ENCODE measurements around the gene MT1E. TPM values are rescaled to one million over a fixed set of nuclear protein-coding genes. Genes with fewer than 3 reads are reported as not detected.

Gene MT1E
- total and polyA plus RNA-seq, 2 of the 13 experiments (the other 11 are each of a cell fraction or from before 2014, with no cell fraction given): 110 to 1,072 TPM

DNA sequence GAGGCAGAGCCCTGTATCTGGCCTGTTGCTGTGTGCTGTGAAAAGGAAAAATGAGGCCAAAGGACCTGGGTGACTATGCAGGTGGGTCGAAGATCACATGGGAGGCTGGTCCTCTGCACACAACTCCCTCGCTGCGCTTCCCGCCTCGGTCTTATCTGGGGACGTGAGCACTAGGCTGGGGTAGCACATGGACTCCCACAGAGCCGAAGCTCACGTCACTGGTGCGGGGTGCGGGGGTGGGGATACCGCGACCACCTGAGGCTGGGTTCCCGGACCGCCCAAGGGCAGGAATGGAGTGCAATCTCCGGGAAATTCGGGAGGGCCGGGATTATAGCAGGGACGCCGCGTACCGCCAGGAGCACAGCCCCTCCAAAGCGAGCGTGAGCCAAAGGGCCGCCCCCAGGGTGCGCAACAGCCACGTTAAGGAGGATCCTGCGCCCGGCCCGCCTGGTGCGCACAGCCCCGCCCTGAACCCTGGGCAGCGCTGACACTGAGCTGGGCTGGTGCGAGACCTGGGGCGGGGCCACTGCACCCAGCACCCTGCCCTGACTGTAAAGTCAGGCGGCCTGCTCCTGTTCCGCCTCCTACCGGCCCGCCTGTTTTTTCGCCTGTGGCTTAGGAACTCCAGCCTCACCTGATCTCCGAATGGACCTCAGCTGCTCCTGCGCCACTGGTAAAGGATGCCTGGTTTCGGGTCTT, 17.6 kb downstream of the MT1E start (continued):
- TF ChIP-seq, protein P1, sequence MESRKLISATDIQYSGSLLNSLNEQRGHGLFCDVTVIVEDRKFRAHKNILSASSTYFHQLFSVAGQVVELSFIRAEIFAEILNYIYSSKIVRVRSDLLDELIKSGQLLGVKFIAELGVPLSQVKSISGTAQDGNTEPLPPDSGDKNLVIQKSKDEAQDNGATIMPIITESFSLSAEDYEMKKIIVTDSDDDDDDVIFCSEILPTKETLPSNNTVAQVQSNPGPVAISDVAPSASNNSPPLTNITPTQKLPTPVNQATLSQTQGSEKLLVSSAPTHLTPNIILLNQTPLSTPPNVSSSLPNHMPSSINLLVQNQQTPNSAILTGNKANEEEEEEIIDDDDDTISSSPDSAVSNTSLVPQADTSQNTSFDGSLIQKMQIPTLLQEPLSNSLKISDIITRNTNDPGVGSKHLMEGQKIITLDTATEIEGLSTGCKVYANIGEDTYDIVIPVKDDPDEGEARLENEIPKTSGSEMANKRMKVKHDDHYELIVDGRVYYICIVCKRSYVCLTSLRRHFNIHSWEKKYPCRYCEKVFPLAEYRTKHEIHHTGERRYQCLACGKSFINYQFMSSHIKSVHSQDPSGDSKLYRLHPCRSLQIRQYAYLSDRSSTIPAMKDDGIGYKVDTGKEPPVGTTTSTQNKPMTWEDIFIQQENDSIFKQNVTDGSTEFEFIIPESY (CRISPR knock-in tag; IDR thresholded peaks at IDR 0.05): no peak
- TF ChIP-seq SMAD9 (CRISPR knock-in tag; IDR thresholded peaks at IDR 0.05) (0 out of 2 replicates have a peak, but pooled peaks have one; percentile 37), MYC (CRISPR knock-in tag; IDR thresholded peaks at IDR 0.05; ENCODE audit: borderline replicate concordance) (no peak; the same call in 1 of the 2 replicates), TBX3 (IDR thresholded peaks at IDR 0.05; ENCODE audit: borderline replicate concordance) (no peak), ZNF75D (CRISPR knock-in tag; IDR thresholded peaks at IDR 0.05; ENCODE audit: borderline replicate concordance) (no peak), ZNF256 (CRISPR knock-in tag; conservative IDR thresholded peaks at IDR 0.05) (no peak), PRMT3 (CRISPR knock-in tag; IDR thresholded peaks at IDR 0.05; ENCODE audit: borderline replicate concordance, low read depth) (no peak), ZMAT3 (CRISPR knock-in tag; conservative IDR thresholded peaks at IDR 0.05) (peak; percentile 90; the same call in 1 of the 2 replicates), GLI4 (CRISPR knock-in tag; IDR thresholded peaks at IDR 0.05; ENCODE audit: borderline replicate concordance) (peak; percentile 73; the same call in 1 of the 2 replicates), ZNF24 (IDR thresholded peaks at IDR 0.05) (no peak), ZNF274 (CRISPR knock-in tag; IDR thresholded peaks at IDR 0.05) (peak; percentile 67; the same call in 1 of the 2 replicates), ZFX (CRISPR knock-in tag; IDR thresholded peaks at IDR 0.05; ENCODE audit: low read depth) (peak; percentile 45; the same call in 1 of the 2 replicates), ZNF460 (CRISPR knock-in tag; IDR thresholded peaks at IDR 0.05; ENCODE audit: borderline replicate concordance) (no peak), EED (CRISPR knock-in tag; IDR thresholded peaks at IDR 0.05) (no peak), PHF21A (CRISPR knock-in tag; IDR thresholded peaks at IDR 0.05) (no peak), ZNF878 (CRISPR knock-in tag; IDR thresholded peaks at IDR 0.05) (no peak), FOXO1 (CRISPR knock-in tag; IDR thresholded peaks at IDR 0.05) (no peak), SCMH1 (CRISPR knock-in tag; IDR thresholded peaks at IDR 0.05; ENCODE audit: borderline replicate concordance) (no peak), BCL3 (CRISPR knock-in tag; IDR thresholded peaks at IDR 0.05) (peak; percentile 78; the same call in 1 of the 2 replicates), ZNF296 (CRISPR knock-in tag; conservative IDR thresholded peaks at IDR 0.05) (no peak)
- TF ChIP-seq, protein P2, sequence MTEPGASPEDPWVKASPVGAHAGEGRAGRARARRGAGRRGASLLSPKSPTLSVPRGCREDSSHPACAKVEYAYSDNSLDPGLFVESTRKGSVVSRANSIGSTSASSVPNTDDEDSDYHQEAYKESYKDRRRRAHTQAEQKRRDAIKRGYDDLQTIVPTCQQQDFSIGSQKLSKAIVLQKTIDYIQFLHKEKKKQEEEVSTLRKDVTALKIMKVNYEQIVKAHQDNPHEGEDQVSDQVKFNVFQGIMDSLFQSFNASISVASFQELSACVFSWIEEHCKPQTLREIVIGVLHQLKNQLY (CRISPR knock-in tag; IDR thresholded peaks at IDR 0.05): no peak
- TF ChIP-seq, protein P3, sequence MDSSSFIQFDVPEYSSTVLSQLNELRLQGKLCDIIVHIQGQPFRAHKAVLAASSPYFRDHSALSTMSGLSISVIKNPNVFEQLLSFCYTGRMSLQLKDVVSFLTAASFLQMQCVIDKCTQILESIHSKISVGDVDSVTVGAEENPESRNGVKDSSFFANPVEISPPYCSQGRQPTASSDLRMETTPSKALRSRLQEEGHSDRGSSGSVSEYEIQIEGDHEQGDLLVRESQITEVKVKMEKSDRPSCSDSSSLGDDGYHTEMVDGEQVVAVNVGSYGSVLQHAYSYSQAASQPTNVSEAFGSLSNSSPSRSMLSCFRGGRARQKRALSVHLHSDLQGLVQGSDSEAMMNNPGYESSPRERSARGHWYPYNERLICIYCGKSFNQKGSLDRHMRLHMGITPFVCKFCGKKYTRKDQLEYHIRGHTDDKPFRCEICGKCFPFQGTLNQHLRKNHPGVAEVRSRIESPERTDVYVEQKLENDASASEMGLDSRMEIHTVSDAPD (CRISPR knock-in tag; IDR thresholded peaks at IDR 0.05): no peak
- TF ChIP-seq, protein P4, sequence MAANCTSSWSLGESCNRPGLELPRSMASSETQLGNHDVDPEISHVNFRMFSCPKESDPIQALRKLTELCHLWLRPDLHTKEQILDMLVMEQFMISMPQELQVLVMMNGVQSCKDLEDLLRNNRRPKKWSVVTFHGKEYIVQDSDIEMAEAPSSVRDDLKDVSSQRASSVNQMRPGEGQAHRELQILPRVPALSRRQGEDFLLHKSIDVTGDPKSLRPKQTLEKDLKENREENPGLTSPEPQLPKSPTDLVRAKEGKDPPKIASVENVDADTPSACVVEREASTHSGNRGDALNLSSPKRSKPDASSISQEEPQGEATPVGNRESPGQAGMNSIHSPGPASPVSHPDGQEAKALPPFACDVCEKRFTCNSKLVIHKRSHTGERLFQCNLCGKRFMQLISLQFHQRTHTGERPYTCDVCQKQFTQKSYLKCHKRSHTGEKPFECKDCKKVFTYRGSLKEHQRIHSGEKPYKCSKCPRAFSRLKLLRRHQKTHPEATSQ (CRISPR knock-in tag; IDR thresholded peaks at IDR 0.05; ENCODE audit: borderline replicate concordance): no peak

Measured in HepG2 (cell line).